Activated CD4-positive, alpha-beta T cell treated with anti-CD3 and anti-CD28 coated beads, Interleukin-2, amount 10 ng/mL, durations not matched to agents 24 days and 14 days (primary cell): ENCODE data around the gene SYNPR. TPM values are rescaled to one million over a fixed set of nuclear protein-coding genes. Genes with fewer than 3 reads are reported as not detected.

Experiments
- DNase-seq: peaks from one replicate; pipeline ENCODE4 v3.0.0; 2022
- H3K27ac Mint-ChIP-seq: one replicate; pipeline ENCODE4 v1.8.0; 2022; ENCODE audit warnings: mild to moderate bottlenecking, mixed read lengths
- H3K27me3 Mint-ChIP-seq: one replicate; pipeline ENCODE4 v1.8.0; 2022; ENCODE audit warnings: mixed read lengths
- H3K36me3 Mint-ChIP-seq: one replicate; pipeline ENCODE4 v1.8.0; 2022; ENCODE audit warnings: low read depth, mild to moderate bottlenecking, mixed read lengths
- H3K4me1 Mint-ChIP-seq: one replicate; pipeline ENCODE4 v1.8.0; 2021; ENCODE audit warnings: mixed read lengths
- H3K4me3 Mint-ChIP-seq: one replicate; pipeline ENCODE4 v1.8.0; 2022; ENCODE audit warnings: mild to moderate bottlenecking, moderate library complexity, mixed read lengths
- H3K9me3 Mint-ChIP-seq: one replicate; pipeline ENCODE4 v1.8.0; 2021; ENCODE audit warnings: mixed read lengths
- intact Hi-C: fragments of 100-400 bp; cut with micrococcal nuclease; formaldehyde crosslinking; loops from one replicate; pipeline ENCODE4 v1.15.1; 2023
- total RNA-seq: library from RNA; stranded (reverse); gene quantifications from 2 replicates; pipeline ENCODE4 v1.2.3, GENCODE V29; 2022

Gene SYNPR
- total RNA-seq, 1 donor from 2014 or later = not detected

DNA sequence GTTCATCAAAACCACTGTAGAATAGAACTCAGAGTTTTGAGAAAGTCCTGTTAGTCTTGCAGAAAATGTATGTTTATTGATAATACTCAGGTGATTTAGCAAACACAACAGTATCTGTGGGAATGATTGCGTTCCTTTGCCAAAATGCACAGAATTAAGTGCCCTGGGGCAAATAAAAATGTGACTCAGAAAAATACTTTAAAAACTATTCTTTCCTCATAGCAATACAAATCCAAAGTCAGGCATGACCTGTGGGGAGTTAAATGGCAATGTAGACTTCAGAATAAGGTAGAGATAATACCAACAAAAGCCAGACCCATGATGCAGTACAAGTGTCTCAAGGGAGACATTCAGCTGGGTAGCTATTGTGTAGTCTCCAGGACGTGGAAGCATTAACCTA is 302.0 kb downstream of the SYNPR start:
- DNase-seq = no peak
- H3K4me1 Mint-ChIP-seq = no peaks in the 10 kb centered on the region
- H3K27me3 Mint-ChIP-seq = no peaks in the 10 kb centered on the region
- H3K27ac Mint-ChIP-seq = no peak overlapping the region
- no peaks in the 10 kb centered on the region for H3K9me3 Mint-ChIP-seq
- intact Hi-C loops = no loop called here
- no peak overlapping the region for H3K4me3 Mint-ChIP-seq
- no peaks in the 10 kb centered on the region for H3K36me3 Mint-ChIP-seq

GRCh38 chr3:63582943-63583500 is 304.9 kb downstream of the SYNPR start:
- H3K4me3 Mint-ChIP-seq = no peak overlapping the region
- no peaks in the 10 kb centered on the region for H3K4me1 Mint-ChIP-seq
- no peak for DNase-seq
- H3K27me3 Mint-ChIP-seq = no peaks in the 10 kb centered on the region
- peaks cover 4% of the 10 kb centered on the region for H3K9me3 Mint-ChIP-seq
- H3K27ac Mint-ChIP-seq = no peak overlapping the region
- H3K36me3 Mint-ChIP-seq = no peaks in the 10 kb centered on the region
- intact Hi-C loops = no loop called here

DNA sequence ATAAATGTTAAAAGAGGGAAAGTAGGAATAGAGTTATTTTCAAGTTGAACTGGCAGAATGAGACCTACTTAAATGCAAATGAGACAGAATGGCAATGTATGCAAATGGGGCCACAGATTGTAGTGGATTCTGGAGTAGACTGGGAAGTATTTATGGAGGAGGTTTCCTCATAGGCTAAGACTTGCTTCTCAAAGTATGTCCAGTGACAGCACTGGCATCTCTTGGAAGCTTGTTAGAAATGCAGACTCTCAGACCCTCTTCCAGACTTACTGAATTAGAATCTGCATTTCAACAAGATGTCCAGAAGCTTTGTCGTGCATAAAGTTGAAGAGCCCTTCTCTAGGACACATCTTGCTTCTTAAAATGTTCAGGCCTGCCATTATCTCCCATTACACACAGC is 306.6 kb downstream of the SYNPR start:
- H3K36me3 Mint-ChIP-seq = no peaks in the 10 kb centered on the region
- DNase-seq = no peak
- no peak overlapping the region for H3K4me3 Mint-ChIP-seq
- no peak overlapping the region for H3K27ac Mint-ChIP-seq
- no peaks in the 10 kb centered on the region for H3K4me1 Mint-ChIP-seq
- H3K27me3 Mint-ChIP-seq = no peaks in the 10 kb centered on the region
- peaks cover 4% of the 10 kb centered on the region for H3K9me3 Mint-ChIP-seq
- intact Hi-C loops = no loop called here

GRCh38 chr3:63585927-63586326 is 307.8 kb downstream of the SYNPR start:
- intact Hi-C loops = no loop called here
- Mint-ChIP-seq H3K36me3 (no peaks in the 10 kb centered on the region), H3K27ac (no peak overlapping the region), H3K4me1 (no peaks in the 10 kb centered on the region), H3K27me3 (no peaks in the 10 kb centered on the region), H3K4me3 (no peak overlapping the region), H3K9me3 (peaks cover 4% of the 10 kb centered on the region)
- DNase-seq = no peak

- no peak overlapping the region for H3K4me3 Mint-ChIP-seq
- no peaks in the 10 kb centered on the region for H3K4me1 Mint-ChIP-seq
- intact Hi-C loops = no loop called here
Observed at GRCh38 chr3:63588895-63589294, 310.8 kb downstream of the SYNPR start.

DNA sequence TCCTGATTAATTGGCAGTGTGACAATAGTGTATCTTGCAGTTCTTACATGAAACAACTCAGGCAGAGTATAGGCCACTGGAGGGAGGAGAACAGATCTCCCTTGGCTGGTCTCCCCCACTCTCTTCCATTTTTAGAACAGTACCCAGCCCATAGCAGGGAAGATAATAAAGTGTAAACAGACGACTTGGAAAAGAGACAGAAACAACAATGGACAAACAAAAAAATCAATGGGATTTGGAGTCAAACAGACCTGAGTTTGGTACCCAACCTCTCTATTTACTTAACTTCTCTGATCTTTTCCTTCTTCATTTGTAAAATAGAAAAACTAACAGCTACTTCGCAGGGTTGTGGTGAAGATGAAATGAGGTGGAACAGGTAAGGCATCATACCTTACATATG is 315.7 kb downstream of the SYNPR start:
- H3K27ac Mint-ChIP-seq = no peak overlapping the region
- intact Hi-C loops = no loop called here

More at GRCh38 chr3:63588895-63589294, 310.8 kb downstream of the SYNPR start:
- Mint-ChIP-seq H3K27ac (no peak overlapping the region), H3K9me3 (peaks cover 4% of the 10 kb centered on the region), H3K36me3 (no peaks in the 10 kb centered on the region), H3K27me3 (no peaks in the 10 kb centered on the region)
- no peak for DNase-seq

DNA sequence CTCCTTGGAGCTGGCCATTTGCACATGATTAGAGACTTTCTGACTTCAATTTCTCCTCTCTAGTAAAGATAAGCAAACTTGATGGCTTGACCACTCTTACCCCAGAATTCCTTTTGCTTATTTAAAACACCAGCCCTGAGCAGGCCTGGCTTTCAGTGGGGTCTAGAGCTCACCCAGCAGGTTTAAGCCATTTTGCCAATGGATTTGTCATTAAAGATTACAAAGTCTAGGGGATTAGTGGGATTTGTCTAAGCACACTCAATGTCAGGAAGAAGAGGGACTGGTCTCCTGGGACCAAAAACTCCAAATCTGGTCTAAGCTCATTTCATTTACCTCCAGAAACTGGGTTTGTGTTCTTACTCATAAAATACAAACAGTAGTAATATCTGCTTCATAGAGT is 317.1 kb downstream of the SYNPR start:
- no peaks in the 10 kb centered on the region for H3K27me3 Mint-ChIP-seq
- no peak overlapping the region for H3K4me3 Mint-ChIP-seq
- H3K27ac Mint-ChIP-seq = no peak overlapping the region
- no peak for DNase-seq
- no peaks in the 10 kb centered on the region for H3K4me1 Mint-ChIP-seq
- H3K9me3 Mint-ChIP-seq = no peaks in the 10 kb centered on the region
- no peaks in the 10 kb centered on the region for H3K36me3 Mint-ChIP-seq
- intact Hi-C loops = no loop called here

More for the DNA sequence above, 315.7 kb downstream of the SYNPR start:
- no peak overlapping the region for H3K4me3 Mint-ChIP-seq
- DNase-seq = no peak
- H3K4me1 Mint-ChIP-seq = no peaks in the 10 kb centered on the region
- H3K9me3 Mint-ChIP-seq = no peaks in the 10 kb centered on the region
- H3K27me3 Mint-ChIP-seq = no peaks in the 10 kb centered on the region
- no peaks in the 10 kb centered on the region for H3K36me3 Mint-ChIP-seq

- no peak overlapping the region for H3K27ac Mint-ChIP-seq
- H3K9me3 Mint-ChIP-seq = no peaks in the 10 kb centered on the region
- intact Hi-C loops = no loop called here
- no peak overlapping the region for H3K4me3 Mint-ChIP-seq
- no peaks in the 10 kb centered on the region for H3K4me1 Mint-ChIP-seq
- H3K27me3 Mint-ChIP-seq = no peaks in the 10 kb centered on the region
- H3K36me3 Mint-ChIP-seq = no peaks in the 10 kb centered on the region
- no peak for DNase-seq
Observed at GRCh38 chr3:63597019-63597418, 318.9 kb downstream of the SYNPR start.

DNA sequence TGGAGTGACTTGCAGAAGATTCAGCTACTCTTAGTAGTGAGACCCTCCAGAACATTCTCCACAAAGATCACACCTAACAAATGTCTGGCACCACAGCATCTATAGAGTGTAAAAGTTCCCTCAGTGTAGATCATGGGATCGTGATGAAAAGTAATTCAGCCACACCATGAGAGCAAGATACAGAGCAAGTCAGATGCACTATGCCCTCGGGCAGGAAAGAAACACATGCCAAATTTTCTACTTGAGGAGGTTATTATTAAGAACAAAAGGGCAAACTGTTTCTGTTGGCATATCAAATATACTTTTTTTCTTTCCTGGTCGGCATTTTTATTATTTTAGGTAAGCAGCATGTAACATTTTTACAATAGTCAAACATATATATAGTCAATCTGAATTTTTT is 329.6 kb downstream of the SYNPR start:
- intact Hi-C loops = no loop called here
- Mint-ChIP-seq H3K9me3 (no peaks in the 10 kb centered on the region), H3K4me1 (no peaks in the 10 kb centered on the region), H3K36me3 (no peaks in the 10 kb centered on the region), H3K27me3 (no peaks in the 10 kb centered on the region), H3K27ac (no peak overlapping the region), H3K4me3 (no peak overlapping the region)
- DNase-seq = no peak

- intact Hi-C loops = no loop called here
- Mint-ChIP-seq H3K9me3 (no peaks in the 10 kb centered on the region), H3K4me1 (no peaks in the 10 kb centered on the region), H3K27me3 (no peaks in the 10 kb centered on the region), H3K27ac (no peak overlapping the region), H3K36me3 (no peaks in the 10 kb centered on the region), H3K4me3 (no peak overlapping the region)
- no peak for DNase-seq
Observed at GRCh38 chr3:63609408-63609807, 331.3 kb downstream of the SYNPR start.

- no peak for DNase-seq
- Mint-ChIP-seq H3K4me1 (no peaks in the 10 kb centered on the region), H3K9me3 (no peaks in the 10 kb centered on the region), H3K27ac (no peak overlapping the region), H3K27me3 (no peaks in the 10 kb centered on the region), H3K4me3 (no peak overlapping the region), H3K36me3 (no peaks in the 10 kb centered on the region)
- intact Hi-C loops = no loop called here
Observed at GRCh38 chr3:63609834-63610233, 331.7 kb downstream of the SYNPR start.

GRCh38 chr3:63611382-63611781 is 333.3 kb downstream of the SYNPR start:
- Mint-ChIP-seq H3K27ac (no peak overlapping the region), H3K27me3 (no peaks in the 10 kb centered on the region), H3K9me3 (no peaks in the 10 kb centered on the region), H3K36me3 (no peaks in the 10 kb centered on the region), H3K4me1 (no peaks in the 10 kb centered on the region), H3K4me3 (no peak overlapping the region)
- intact Hi-C loops = no loop called here
- DNase-seq = no peak

DNA sequence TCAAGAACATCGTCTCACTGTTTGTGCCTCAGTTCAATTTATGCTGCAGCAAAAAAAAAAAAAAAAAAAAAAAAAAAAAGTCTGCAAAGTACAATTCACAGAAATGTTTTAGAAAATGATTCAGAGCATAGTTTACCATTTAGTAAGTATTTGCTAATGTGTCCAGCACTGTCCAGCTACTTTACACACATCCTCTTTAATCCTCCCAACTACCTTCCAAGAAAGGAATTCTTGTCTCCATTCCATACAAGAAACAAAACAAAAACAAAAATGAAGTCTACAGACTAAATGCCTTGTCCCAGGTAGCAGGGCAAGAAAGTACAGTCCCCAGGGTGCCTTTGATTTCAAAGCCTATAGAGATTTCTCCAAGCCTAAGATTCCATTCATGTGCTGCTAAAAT is 335.5 kb downstream of the SYNPR start:
- no peak overlapping the region for H3K27ac Mint-ChIP-seq
- H3K9me3 Mint-ChIP-seq = no peaks in the 10 kb centered on the region
- DNase-seq = no peak
- no peaks in the 10 kb centered on the region for H3K27me3 Mint-ChIP-seq
- no peaks in the 10 kb centered on the region for H3K4me1 Mint-ChIP-seq
- H3K36me3 Mint-ChIP-seq = no peaks in the 10 kb centered on the region
- intact Hi-C loops = no loop called here
- no peak overlapping the region for H3K4me3 Mint-ChIP-seq

DNA sequence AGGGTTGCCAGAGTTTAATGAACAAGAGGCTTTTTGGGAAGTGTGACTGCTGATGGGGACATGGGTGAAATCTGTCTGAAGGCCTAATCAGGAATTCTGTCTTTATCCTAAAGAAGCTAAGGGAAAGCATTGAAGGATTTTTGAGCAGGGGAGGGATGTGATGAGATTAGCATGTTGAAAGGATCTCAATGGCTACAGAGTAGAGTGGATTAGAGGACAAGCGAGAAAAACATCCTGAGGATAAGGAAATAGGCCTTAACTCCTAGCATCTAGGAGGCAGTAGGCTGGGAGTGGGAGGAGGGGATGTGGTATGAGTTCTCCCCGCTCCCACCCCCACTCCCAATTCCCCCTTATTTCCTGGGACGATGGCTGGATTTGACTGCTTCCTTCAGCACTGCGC is 339.3 kb downstream of the SYNPR start:
- no peak for DNase-seq
- Mint-ChIP-seq H3K9me3 (no peaks in the 10 kb centered on the region), H3K27ac (no peak overlapping the region), H3K4me3 (no peak overlapping the region), H3K36me3 (no peaks in the 10 kb centered on the region), H3K4me1 (no peaks in the 10 kb centered on the region), H3K27me3 (no peaks in the 10 kb centered on the region)
- intact Hi-C loops = no loop called here

GRCh38 chr3:63624941-63625560 is 346.9 kb downstream of the SYNPR start:
- no peaks in the 10 kb centered on the region for H3K4me1 Mint-ChIP-seq
- H3K9me3 Mint-ChIP-seq = no peaks in the 10 kb centered on the region
- H3K36me3 Mint-ChIP-seq = no peaks in the 10 kb centered on the region
- H3K4me3 Mint-ChIP-seq = no peak overlapping the region
- no peak for DNase-seq
- intact Hi-C loops = no loop called here
- H3K27ac Mint-ChIP-seq = no peak overlapping the region
- no peaks in the 10 kb centered on the region for H3K27me3 Mint-ChIP-seq
